CD4-positive, alpha-beta memory T cell (primary cell): ENCODE results near the gene SCUBE2. TPM values are rescaled to one million over a fixed set of nuclear protein-coding genes. Genes with fewer than 3 reads are reported as not detected.
"Not testable (repeated sequence)": the region's sequence is repeated elsewhere in the genome, so short reads cannot be mapped to it uniquely, and the experiment has no call there.

Experiments
- CTCF ChIA-PET: fragments of 350-600 bp; sonication (Branson Sonifier 250); formaldehyde crosslinking; loops from one replicate; lab custom pipeline; 2021; ENCODE audit warnings: inconsistent platforms; ENCODE audit not compliant: partially characterized antibody; lab: Charles Lee
- POLR2A ChIA-PET: fragments of 350-600 bp; sonication (Branson Sonifier 250); formaldehyde crosslinking; loops from one replicate; lab custom pipeline; 2021; ENCODE audit not compliant: partially characterized antibody; lab: Charles Lee
- DNase-seq, 5 donors: peaks; one replicate each; pipeline versions ENCODE4 v3.0.0 to v3.0.0-alpha.2; 2020 to 2022; ENCODE audit warnings: mixed read lengths in 1 of 5
- H3K27ac ChIP-seq: one replicate; pipeline ENCODE4 v1.7.0; 2013; ENCODE audit warnings: low read depth, low read length
- H3K27me3 ChIP-seq: 2 replicates; pipeline ENCODE4 v1.7.0; 2013; ENCODE audit warnings: mild to moderate bottlenecking, low read length, moderate library complexity; ENCODE audit not compliant: insufficient read depth
- H3K36me3 ChIP-seq: 2 replicates; pipeline ENCODE4 v1.7.0; 2013; ENCODE audit warnings: mild to moderate bottlenecking, low read length, moderate library complexity; ENCODE audit not compliant: insufficient read depth
- H3K4me1 ChIP-seq: 2 replicates; pipeline ENCODE4 v1.7.0; 2013; ENCODE audit warnings: mild to moderate bottlenecking, low read length, moderate library complexity; ENCODE audit not compliant: insufficient read depth
- H3K4me3 ChIP-seq, 2 donors: one replicate each; pipeline ENCODE4 v1.7.0; 2013; ENCODE audit warnings: low read length in 2 of 2, mild to moderate bottlenecking in 1 of 2
- H3K9me3 ChIP-seq, 2 donors: one replicate each; pipeline ENCODE4 v1.7.0; 2013; ENCODE audit warnings: low read length in 2 of 2, control low read depth in 1 of 2; ENCODE audit not compliant: control insufficient read depth in 1 of 2
- H3K27ac Mint-ChIP-seq, 7 donors: one replicate each; pipeline ENCODE4 v1.8.0; 2020 to 2021; ENCODE audit warnings: mixed read lengths in 7 of 7, mild to moderate bottlenecking in 6 of 7, inconsistent platforms in 3 of 7, moderate library complexity in 3 of 7
- H3K27me3 Mint-ChIP-seq, 2 donors: one replicate each; pipeline ENCODE4 v1.8.0; 2020 to 2021; ENCODE audit warnings: mixed read lengths in 2 of 2
- H3K36me3 Mint-ChIP-seq, 2 donors: one replicate each; pipeline ENCODE4 v1.8.0; 2020 to 2021; ENCODE audit warnings: mixed read lengths in 2 of 2, inconsistent platforms in 1 of 2, mild to moderate bottlenecking in 1 of 2
- H3K4me1 Mint-ChIP-seq, 4 donors: one replicate each; pipeline ENCODE4 v1.8.0; 2020 to 2021; ENCODE audit warnings: mixed read lengths in 4 of 4, mild to moderate bottlenecking in 1 of 4
- H3K4me3 Mint-ChIP-seq, 8 donors: one replicate each; pipeline ENCODE4 v1.8.0; 2020 to 2021; ENCODE audit warnings: mixed read lengths in 8 of 8, mild to moderate bottlenecking in 7 of 8, moderate library complexity in 6 of 8, inconsistent platforms in 3 of 8
- H3K9me3 Mint-ChIP-seq, 8 donors: one replicate each; pipeline ENCODE4 v1.8.0; 2020 to 2021; ENCODE audit warnings: mixed read lengths in 8 of 8, mild to moderate bottlenecking in 5 of 8, inconsistent platforms in 3 of 8, moderate library complexity in 1 of 8
- intact Hi-C: fragments of 100-400 bp; cut with micrococcal nuclease; formaldehyde crosslinking; loops from one replicate; pipeline ENCODE4 v1.15.1; 2023
- microRNA-seq: library from miRNA; unstranded; fragments of <30 nt; microRNA quantifications from one replicate; pipeline ENCODE4 v1.2.0, GENCODE V29; 2021; ENCODE audit warnings: borderline replicate concordance, borderline number of aligned reads, borderline microRNAs expressed, mixed read lengths
- polyA plus RNA-seq, 2 donors: library from polyadenylated mRNA; unstranded; fragments of 300-500 nt; fragmentation: Illumina TruSeq; gene quantifications; one replicate each; pipeline ENCODE4 v1.2.3, GENCODE V29; 2021
- total RNA-seq, 2 experiments: library from RNA; stranded (reverse); gene quantifications; one replicate each; pipeline ENCODE4 v1.2.3, GENCODE V29; 2021

SCUBE2 gene
- total and polyA plus RNA-seq, 4 experiments from 2014 or later, result 0.64 TPM; not detected in 3

- H3K4me3 Mint-ChIP-seq, H3K27me3 Mint-ChIP-seq, H3K36me3 ChIP-seq, intact Hi-C loops, H3K4me1 ChIP-seq, H3K4me3 ChIP-seq, H3K9me3 ChIP-seq, H3K27ac Mint-ChIP-seq, H3K4me1 Mint-ChIP-seq, H3K27ac ChIP-seq, H3K9me3 Mint-ChIP-seq, H3K36me3 Mint-ChIP-seq, DNase-seq, H3K27me3 ChIP-seq, CTCF ChIA-PET: not testable (repeated sequence)
- POLR2A ChIA-PET, result interaction anchor here (0.6 kb wide), 1 partner anchor 52 kb away, joined by 3 read pairs; no protein-coding TSS in a partner anchor
These were observed 112.0 kb downstream of the SCUBE2 start for GRCh38 chr11:8979365-8979764.

GRCh38 chr11:8973121-8973520 lies 118.3 kb downstream of the SCUBE2 start:
- H3K9me3 Mint-ChIP-seq, result no peaks in the 10 kb centered on the region
- H3K36me3 Mint-ChIP-seq, result peaks cover 0 to 3% of the 10 kb centered on the region in 2 donors
- DNase-seq, result no peak
- Histone ChIP-seq H3K9me3 (no peaks in the 10 kb centered on the region), H3K36me3 (no peaks in the 10 kb centered on the region), H3K4me1 (no peaks in the 10 kb centered on the region), H3K27ac (no peak overlapping the region), H3K27me3 (no peaks in the 10 kb centered on the region), H3K4me3 (no peak overlapping the region)
- H3K4me1 Mint-ChIP-seq, result no peaks in the 10 kb centered on the region
- intact Hi-C loops, result no loop called here
- ChIA-PET CTCF (no interaction called here), POLR2A (no interaction called here)
- no peak overlapping the region for H3K27ac Mint-ChIP-seq
- H3K4me3 Mint-ChIP-seq, result no peak overlapping the region
- no peaks in the 10 kb centered on the region for H3K27me3 Mint-ChIP-seq

- no peak for DNase-seq
- Histone ChIP-seq H3K27ac (no peak overlapping the region), H3K4me1 (no peaks in the 10 kb centered on the region), H3K4me3 (no peak overlapping the region), H3K9me3 (no peaks in the 10 kb centered on the region), H3K36me3 (no peaks in the 10 kb centered on the region), H3K27me3 (no peaks in the 10 kb centered on the region)
- CTCF ChIA-PET, result no interaction called here
- Mint-ChIP-seq H3K4me3 (no peak overlapping the region), H3K27me3 (no peaks in the 10 kb centered on the region), H3K9me3 (no peaks in the 10 kb centered on the region), H3K4me1 (no peaks in the 10 kb centered on the region), H3K27ac (no peak overlapping the region), H3K36me3 (peaks cover 4 to 6% of the 10 kb centered on the region in 2 donors)
- POLR2A ChIA-PET, result no interaction called here
- intact Hi-C loops, result no loop called here
These were observed 119.5 kb downstream of the SCUBE2 start for GRCh38 chr11:8971924-8972316.

- Mint-ChIP-seq H3K27ac (no peak overlapping the region), H3K27me3 (no peaks in the 10 kb centered on the region), H3K4me3 (no peak overlapping the region), H3K4me1 (no peaks in the 10 kb centered on the region), H3K36me3 (peaks cover 4 to 7% of the 10 kb centered on the region in 2 donors), H3K9me3 (no peaks in the 10 kb centered on the region)
- no peaks in the 10 kb centered on the region for H3K27me3 ChIP-seq
- no peak for DNase-seq
- no peak overlapping the region for H3K4me3 ChIP-seq
- intact Hi-C loops, result no loop called here
- H3K4me1 ChIP-seq, result no peaks in the 10 kb centered on the region
- no peaks in the 10 kb centered on the region for H3K9me3 ChIP-seq
- POLR2A ChIA-PET, result no interaction called here
- H3K36me3 ChIP-seq, result no peaks in the 10 kb centered on the region
- CTCF ChIA-PET, result interaction anchor here (1.0 kb wide), 1 partner anchor 12 kb away, joined by 3 read pairs; no protein-coding TSS in a partner anchor
- H3K27ac ChIP-seq, result no peak overlapping the region
These were observed 120.0 kb downstream of the SCUBE2 start for GRCh38 chr11:8971196-8971923.

Small RNAs within 50 kb of the gene (microRNA-seq; reads per million reads assigned to microRNA genes)
- not detected for gene MIR5691

Other genes with a start within 250 kb of the SCUBE2 start
- 10 to 100 TPM; 13.3 to 14.5 TPM for gene AKIP1, start 180.4 kb downstream of the SCUBE2 start, total RNA-seq
- gene AKIP1, start 180.4 kb downstream of the SCUBE2 start, polyA plus RNA-seq, result 10 to 100 TPM; 16.5 to 20.2 TPM
- gene C11orf16, start 158.7 kb downstream of the SCUBE2 start, total RNA-seq, result not detected
- under 1 TPM in 1 of 2 donors, not detected in 1; 0.10 TPM for gene C11orf16, start 158.7 kb downstream of the SCUBE2 start, polyA plus RNA-seq
- not detected for gene ASCL3, start 148.6 kb downstream of the SCUBE2 start, total RNA-seq
- not detected for gene ASCL3, start 148.6 kb downstream of the SCUBE2 start, polyA plus RNA-seq
- 10 to 100 TPM; 36.8 to 38.9 TPM for gene TMEM9B, start 127.2 kb downstream of the SCUBE2 start, total RNA-seq
- gene TMEM9B, start 127.2 kb downstream of the SCUBE2 start, polyA plus RNA-seq, result 100 to 1,000 TPM in 1 of 2 donors, 10 to 100 TPM in 1; 97.6 to 164 TPM
- 1 to 10 TPM; 1.5 to 1.7 TPM for gene NRIP3, start 87.6 kb downstream of the SCUBE2 start, total RNA-seq
- gene NRIP3, start 87.6 kb downstream of the SCUBE2 start, polyA plus RNA-seq, result under 1 TPM; 0.63 to 0.99 TPM
- 10 to 100 TPM; 58.6 to 61.9 TPM for gene DENND5A, start 173.8 kb upstream of the SCUBE2 start, total RNA-seq
- 10 to 100 TPM; 14.5 to 39.6 TPM for gene DENND5A, start 173.8 kb upstream of the SCUBE2 start, polyA plus RNA-seq
- gene TMEM41B, start 223.0 kb upstream of the SCUBE2 start, total RNA-seq, result 10 to 100 TPM; 53.3 to 54.7 TPM
- 1 to 10 TPM; 6.2 to 9.4 TPM for gene TMEM41B, start 223.0 kb upstream of the SCUBE2 start, polyA plus RNA-seq